Transverse colon (tissue), 4 donors: ENCODE measurements around the gene NPAS1.

Source experiments
- CTCF ChIP-seq, 5 experiments: fragments of 200-600 bp in 3 of 5; fragments of 450-650 bp in 2 of 5; sonication (generic) in 3 of 5; IDR thresholded peaks; 1 replicate in 2 of 5; 2 replicates in 3 of 5; pipeline ENCODE4 v1.5.1; 2016 to 2017; ENCODE audit warnings: antibody characterized with exemption in 5 of 5, inconsistent platforms in 3 of 5, mild to moderate bottlenecking in 2 of 5, moderate library complexity in 1 of 5
- EP300 ChIP-seq: sonication (generic); formaldehyde crosslinking; IDR thresholded peaks from one replicate; pipeline ENCODE4 v1.6.1; 2017; ENCODE audit warnings: antibody characterized with exemption, low read depth
- POLR2A ChIP-seq: fragments of 450-650 bp; IDR thresholded peaks from one replicate; pipeline ENCODE4 v1.6.1; 2016; ENCODE audit warnings: antibody characterized with exemption, mild to moderate bottlenecking, moderate library complexity
- POLR2AphosphoS5 ChIP-seq, 3 donors: sonication (generic); formaldehyde crosslinking; IDR thresholded peaks; one replicate each; pipeline ENCODE4 v1.6.1; 2016; ENCODE audit warnings: antibody characterized with exemption in 3 of 3

GRCh38 chr19:47039239-47039874 lies 19.7 kb downstream of the NPAS1 start:
- TF ChIP-seq POLR2A (no peak), CTCF (IDR thresholded peaks at IDR 0.05) (no peak), POLR2AphosphoS5 (IDR thresholded peaks at IDR 0.05) (no peak), EP300 (no peak)
